HG02759 (cell line): Measurements from ENCODE around the gene RPL18A.

Source experiments
- ATAC-seq: cut with Tn5 transposase; IDR thresholded peaks from one replicate; pipeline ENCODE4 v1.9.1; 2021; ENCODE audit warnings: mild to moderate bottlenecking, moderate library complexity; ENCODE audit not compliant: unreplicated experiment

RPL18A gene

DNA sequence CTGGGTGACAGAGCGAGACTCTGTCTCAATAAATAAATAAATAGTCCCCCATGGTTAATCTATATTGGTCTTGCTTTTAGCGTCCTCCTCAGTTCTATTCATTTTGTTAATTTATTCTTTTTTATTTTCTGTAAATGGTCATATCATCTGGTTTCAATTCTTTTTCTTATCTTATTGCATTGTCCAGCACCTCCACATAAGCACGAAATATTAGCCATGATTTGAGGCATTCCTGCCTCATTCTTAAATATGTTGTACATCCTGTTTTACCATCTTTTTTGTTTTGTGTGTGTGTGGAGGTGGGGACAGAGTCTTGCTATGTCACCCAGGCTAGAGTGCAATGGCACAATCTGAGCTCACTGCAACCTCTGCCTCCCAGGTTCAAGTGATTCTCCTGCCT, 48.5 kb downstream of the RPL18A start:
- no peak for ATAC-seq

DNA sequence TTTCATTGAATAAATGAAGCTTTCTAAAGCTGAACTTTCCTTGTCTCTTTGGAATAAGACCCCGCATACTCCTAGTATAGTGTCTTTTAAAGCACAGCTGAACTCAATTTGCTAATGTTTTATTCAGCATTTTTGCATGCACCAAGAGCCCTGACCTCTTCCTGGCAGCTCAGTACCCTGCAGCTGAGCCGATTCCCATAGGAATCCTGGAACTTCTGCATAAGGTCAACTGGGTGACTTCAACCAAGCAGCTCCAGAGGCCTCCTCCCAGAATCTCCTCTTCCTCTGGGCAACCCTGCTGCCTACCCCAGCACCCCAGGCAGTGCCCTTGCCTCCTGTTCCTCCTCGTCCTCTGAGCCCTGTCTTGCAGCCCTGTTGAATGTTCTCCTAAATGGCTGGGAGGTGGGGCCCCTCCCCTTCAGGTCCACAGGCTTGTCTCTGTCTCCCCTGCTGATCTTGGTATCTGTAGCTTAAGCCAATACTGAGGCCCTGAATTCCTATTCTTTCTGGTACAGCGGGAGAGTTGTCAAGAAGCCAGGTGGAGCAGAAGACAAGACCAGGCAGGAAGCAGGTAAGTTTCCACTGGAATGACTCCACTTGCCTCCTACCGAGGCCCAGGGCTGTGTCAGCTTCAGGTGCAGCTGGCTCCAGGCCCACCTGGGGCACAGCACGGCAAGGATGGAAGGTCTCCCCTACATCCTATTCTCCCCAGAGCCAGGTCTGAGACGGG, 49.5 kb downstream of the RPL18A start:
- ATAC-seq: no peak

DNA sequence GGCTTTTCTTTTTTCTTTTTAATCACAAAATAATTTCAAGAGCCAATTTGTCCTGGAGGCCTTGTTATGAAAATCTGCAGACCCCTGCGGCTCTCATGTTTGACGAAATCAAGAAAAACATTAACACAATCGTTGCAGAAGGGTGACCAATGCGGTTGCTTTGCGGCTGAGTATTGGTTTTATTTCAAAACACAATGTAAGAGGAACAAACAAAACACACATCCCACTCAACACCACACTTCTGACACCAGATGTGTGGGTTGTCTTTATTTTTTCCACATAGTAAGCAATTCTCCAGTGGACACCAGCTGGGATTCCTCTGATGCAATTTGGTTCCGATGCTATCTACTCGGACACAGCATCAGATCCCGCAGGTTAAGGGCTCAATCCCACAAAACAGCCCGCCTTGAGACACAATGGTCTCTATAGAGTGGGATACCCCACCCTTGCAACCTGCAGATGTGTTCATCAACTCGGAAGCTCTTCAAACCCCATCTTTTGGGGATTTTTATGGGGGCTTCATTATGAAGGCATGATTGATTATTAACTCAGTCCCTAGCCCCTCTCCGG, 51.2 kb downstream of the RPL18A start:
- no peak for ATAC-seq
